Spinal cord (tissue), 10 donors: Measurements from ENCODE around the gene RTTN. TPM values are rescaled to one million over a fixed set of nuclear protein-coding genes. Genes with fewer than 3 reads are reported as not detected.

ENCODE experiments used
- DNase-seq, 6 donors: peaks; one replicate each; pipeline versions ENCODE4 v3.0.0 to v3.0.0-alpha.2; 2013 to 2015; ENCODE audit warnings: low spot score in 6 of 6, low read depth in 4 of 6
- H3K27ac ChIP-seq: one replicate; pipeline ENCODE4 v1.5.1; 2013; ENCODE audit warnings: low read depth, low read length, control low read depth
- H3K27me3 ChIP-seq: one replicate; pipeline ENCODE4 v1.6.1; 2013; ENCODE audit warnings: low read length; ENCODE audit not compliant: control insufficient read depth, insufficient read depth
- H3K36me3 ChIP-seq: one replicate; pipeline ENCODE4 v1.6.1; 2013; ENCODE audit warnings: low read length; ENCODE audit not compliant: control insufficient read depth, insufficient read depth
- H3K4me1 ChIP-seq: one replicate; pipeline ENCODE4 v1.6.1; 2013; ENCODE audit warnings: low read length; ENCODE audit not compliant: control insufficient read depth, insufficient read depth
- H3K4me3 ChIP-seq: one replicate; pipeline ENCODE4 v1.5.1; 2013; ENCODE audit warnings: low read depth, low read length, control low read depth
- H3K9me3 ChIP-seq: one replicate; pipeline ENCODE4 v1.6.1; 2013; ENCODE audit warnings: low read length; ENCODE audit not compliant: control insufficient read depth, insufficient read depth
- WGBS: methylation state at CpG from one replicate; pipeline ENCODE4 v1.1.5; 2013; ENCODE audit warnings: missing lambda C conversion rate; ENCODE audit not compliant: insufficient coverage; 5-methylcytosine and 5-hydroxymethylcytosine counted together
- polyA plus RNA-seq, 2 donors: library from polyadenylated mRNA; unstranded; fragments of 120-200 nt; gene quantifications; one replicate each; pipeline ENCODE4 v1.2.1, GENCODE V29; 2013; ENCODE audit not compliant: insufficient read length in 2 of 2
- total RNA-seq, 2 donors: library from RNA; depleted of rRNA in 1 of 2; stranded (reverse); fragments of 120-200 nt in 1 of 2; fragments of >200 nt in 1 of 2; gene quantifications; one replicate each; pipeline versions ENCODE4 v1.2.3 to v1.2.4, GENCODE V29; 2013 to 2014
- donor health status: healthy.

RTTN gene
- total and polyA plus RNA-seq, 4 donors, result 14.0 to 46.0 (median 18.1) TPM

DNA sequence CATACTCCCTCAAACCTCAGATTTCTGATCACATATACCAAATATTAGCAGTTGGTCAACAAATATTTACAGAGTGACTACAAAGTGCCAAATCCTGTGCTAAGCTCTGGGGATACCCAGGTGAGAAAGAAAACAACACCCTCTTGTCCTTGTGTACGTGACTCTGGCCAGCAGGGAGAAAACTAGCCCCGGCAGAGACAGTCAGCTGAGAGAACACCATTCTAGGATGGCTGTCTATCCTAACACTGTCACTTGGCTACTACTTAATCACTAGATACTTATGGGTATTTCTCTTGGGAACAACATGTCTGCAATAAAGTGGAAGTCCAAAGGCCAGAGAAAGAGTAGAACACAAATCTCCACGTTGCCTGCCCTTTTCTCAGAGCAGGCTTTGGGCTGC is 199.9 kb downstream of the RTTN start:
- H3K4me3 ChIP-seq, result no peak overlapping the region
- H3K36me3 ChIP-seq, result no peaks in the 10 kb centered on the region
- H3K27ac ChIP-seq, result no peak overlapping the region
- WGBS, result 86% methylated on average over 1 of the region's 3 CpGs
- no peaks in the 10 kb centered on the region for H3K4me1 ChIP-seq
- H3K27me3 ChIP-seq, result no peaks in the 10 kb centered on the region
- DNase-seq, result no peak
- H3K9me3 ChIP-seq, result no peaks in the 10 kb centered on the region

DNA sequence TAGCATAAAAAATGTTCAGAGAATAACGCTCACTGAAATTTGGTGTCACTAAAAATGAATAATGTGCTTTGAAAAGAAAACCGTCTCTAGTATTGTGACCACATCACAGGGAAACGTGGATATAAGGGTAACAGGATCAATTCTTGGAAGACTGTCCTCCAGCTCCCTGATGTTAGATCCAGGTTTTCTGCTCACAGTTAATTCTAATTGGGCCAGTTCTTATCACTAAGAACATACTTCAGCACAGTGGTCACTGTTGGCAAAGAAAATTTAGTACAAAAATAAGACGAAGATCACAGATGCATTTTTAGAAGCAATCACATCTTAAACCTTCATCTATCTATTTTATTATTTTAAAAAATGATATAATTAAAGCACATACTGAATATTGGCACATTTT is 200.8 kb downstream of the RTTN start:
- Histone ChIP-seq H3K9me3 (no peaks in the 10 kb centered on the region), H3K27ac (no peak overlapping the region), H3K36me3 (no peaks in the 10 kb centered on the region), H3K4me1 (no peaks in the 10 kb centered on the region), H3K27me3 (no peaks in the 10 kb centered on the region), H3K4me3 (no peak overlapping the region)
- no peak for DNase-seq
- no CpG with 5 or more reads among the region's 4 CpGs for WGBS

GRCh38 chr18:69999656-70000055 is 205.8 kb downstream of the RTTN start:
- Histone ChIP-seq H3K27ac (no peak overlapping the region), H3K4me1 (no peaks in the 10 kb centered on the region), H3K36me3 (no peaks in the 10 kb centered on the region), H3K27me3 (no peaks in the 10 kb centered on the region), H3K9me3 (no peaks in the 10 kb centered on the region), H3K4me3 (no peak overlapping the region)
- 40% methylated on average over 4 of the region's 9 CpGs for WGBS
- peak in 2 of 6 donors; percentile 38 to 67 for DNase-seq

DNA sequence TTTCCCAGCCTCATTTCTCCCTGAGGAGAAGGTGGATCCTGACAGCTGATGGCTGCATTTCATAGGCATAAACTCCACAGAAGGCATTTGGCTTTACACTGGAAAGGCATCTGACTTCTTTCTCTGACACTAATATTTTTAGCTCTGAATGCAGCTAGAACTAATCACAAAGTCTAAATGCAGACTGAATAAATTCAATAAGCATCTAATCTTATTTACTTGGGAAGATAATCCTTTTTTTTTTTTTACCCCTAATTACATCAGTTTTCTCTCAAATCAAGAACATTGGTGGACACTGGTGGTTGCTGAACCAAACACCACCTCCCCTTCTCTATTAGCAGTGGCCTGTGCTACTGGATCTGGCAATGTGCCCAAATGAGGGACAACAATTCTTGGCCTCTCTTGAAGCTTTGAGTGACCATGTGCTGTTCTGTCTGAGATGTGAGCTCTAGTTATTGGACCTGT is 206.9 kb downstream of the RTTN start:
- Histone ChIP-seq H3K4me1 (no peaks in the 10 kb centered on the region), H3K27ac (no peak overlapping the region), H3K36me3 (no peaks in the 10 kb centered on the region), H3K27me3 (no peaks in the 10 kb centered on the region), H3K9me3 (no peaks in the 10 kb centered on the region), H3K4me3 (no peak overlapping the region)
- peak in 2 of 6 donors; percentile 33 to 40 for DNase-seq

DNA sequence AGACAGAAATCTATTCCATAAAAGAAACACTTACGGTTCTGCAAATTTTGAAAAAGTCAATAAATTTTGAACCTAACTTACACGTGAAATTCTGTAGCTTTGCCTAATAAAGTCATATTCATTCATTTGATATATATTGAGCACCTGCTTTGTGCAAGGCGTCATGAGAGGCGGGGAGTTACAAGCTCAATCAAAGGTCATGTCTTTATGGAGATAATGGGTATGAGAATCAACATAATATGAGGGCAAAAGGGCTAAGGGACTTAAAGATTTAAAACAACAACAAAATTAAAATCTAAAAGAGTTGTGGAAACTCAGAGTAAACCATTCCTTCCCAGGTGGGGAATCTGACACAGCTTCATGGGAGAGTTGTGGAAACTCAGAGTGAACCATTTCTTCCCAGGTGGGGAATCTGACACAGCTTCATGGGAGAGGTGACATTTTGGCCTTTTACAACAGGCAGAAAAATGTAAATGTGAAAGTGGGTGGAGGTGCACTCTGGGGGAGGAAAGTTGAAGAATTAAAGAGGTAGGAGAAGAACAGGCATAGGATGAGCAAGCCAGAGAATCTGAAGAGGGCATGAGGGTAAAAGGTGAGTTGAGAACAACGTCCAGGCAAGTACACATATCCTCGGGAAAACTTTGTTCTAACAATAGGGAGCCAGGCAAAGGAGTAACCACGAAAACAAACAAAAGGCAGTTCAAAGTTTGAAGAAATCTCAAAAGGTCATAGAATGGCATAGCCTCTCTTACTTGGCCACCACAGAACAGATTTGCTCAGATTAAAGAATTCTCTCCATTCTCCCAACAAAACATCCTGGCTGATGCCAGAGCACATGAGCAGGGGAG is 208.3 kb downstream of the RTTN start:
- H3K4me1 ChIP-seq, result no peaks in the 10 kb centered on the region
- WGBS, result no CpG with 5 or more reads among the region's 7 CpGs
- no peak overlapping the region for H3K27ac ChIP-seq

DNA sequence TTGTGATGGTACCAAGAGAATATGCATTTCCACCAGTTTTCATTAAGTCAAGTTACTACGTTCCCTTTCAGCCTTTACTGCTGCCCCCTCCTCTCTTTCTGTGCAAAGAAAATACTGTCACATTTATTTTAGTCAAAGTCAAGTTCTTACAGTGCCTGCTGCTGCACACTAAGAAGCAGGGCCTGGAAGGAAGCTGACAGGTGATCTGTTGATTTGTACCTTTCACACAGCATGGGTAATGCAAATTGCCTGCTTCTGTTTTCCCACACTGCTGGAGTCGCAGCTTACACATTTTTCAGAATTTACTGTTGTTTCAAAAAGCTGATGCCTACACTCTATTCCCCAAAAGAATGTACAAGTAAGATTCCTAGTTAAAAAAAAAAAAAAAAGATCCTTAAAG is 209.1 kb downstream of the RTTN start:
- peak in 2 of 6 donors; percentile 18 to 59 for DNase-seq
- no peaks in the 10 kb centered on the region for H3K9me3 ChIP-seq
- no peaks in the 10 kb centered on the region for H3K27me3 ChIP-seq
- no peaks in the 10 kb centered on the region for H3K36me3 ChIP-seq
- no peak overlapping the region for H3K27ac ChIP-seq
- H3K4me1 ChIP-seq, result no peaks in the 10 kb centered on the region
- 40% methylated on average over 1 of the region's 2 CpGs for WGBS
- no peak overlapping the region for H3K4me3 ChIP-seq

More for the DNA sequence above, 208.3 kb downstream of the RTTN start:
- Histone ChIP-seq H3K9me3 (no peaks in the 10 kb centered on the region), H3K4me3 (no peak overlapping the region), H3K27me3 (no peaks in the 10 kb centered on the region), H3K36me3 (no peaks in the 10 kb centered on the region)
- DNase-seq, result no peak

DNA sequence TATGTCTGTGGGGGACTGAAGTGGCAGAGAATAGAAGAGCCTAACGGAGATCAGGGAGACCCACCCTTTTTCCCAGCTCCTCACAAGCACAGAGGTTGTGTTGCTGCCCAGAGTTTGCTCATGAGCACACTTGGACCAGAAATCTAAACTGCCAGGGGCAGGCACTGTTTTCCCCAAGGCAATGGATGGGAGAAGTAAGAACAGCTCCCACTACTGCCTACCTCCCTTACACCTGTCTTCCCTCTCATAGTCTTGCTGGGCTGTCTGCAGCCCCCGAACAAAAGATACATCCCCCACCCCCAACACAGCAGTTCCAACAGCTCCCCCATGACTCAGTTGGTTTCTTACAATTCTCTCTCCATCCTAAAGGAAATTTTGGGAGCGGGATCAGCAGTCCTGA is 209.7 kb downstream of the RTTN start:
- Histone ChIP-seq H3K36me3 (no peaks in the 10 kb centered on the region), H3K27ac (no peak overlapping the region), H3K4me1 (no peaks in the 10 kb centered on the region), H3K4me3 (no peak overlapping the region), H3K9me3 (no peaks in the 10 kb centered on the region), H3K27me3 (no peaks in the 10 kb centered on the region)
- no peak for DNase-seq
- 41% methylated on average over 2 of the region's 3 CpGs for WGBS

DNA sequence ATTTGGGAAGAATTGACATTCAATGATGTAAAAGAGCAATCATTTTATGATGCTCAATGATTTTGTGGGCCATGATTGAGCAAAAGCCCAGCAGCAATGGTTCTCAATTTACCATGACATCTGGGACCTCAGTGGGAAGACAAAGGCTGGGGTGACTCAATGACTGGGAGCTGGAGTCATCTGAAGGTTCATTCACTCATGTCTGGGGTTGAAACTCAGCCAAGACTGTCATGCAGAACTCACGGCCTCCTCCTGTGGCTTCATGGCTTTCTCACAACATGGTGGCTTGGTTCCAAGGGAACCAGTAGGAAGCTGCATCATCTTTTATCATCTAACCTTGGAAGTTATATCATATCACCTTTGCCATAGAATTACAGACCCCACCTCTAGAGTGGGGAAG is 212.7 kb downstream of the RTTN start:
- H3K27me3 ChIP-seq, result no peaks in the 10 kb centered on the region
- DNase-seq, result no peak
- H3K9me3 ChIP-seq, result peaks cover under 1% of the 10 kb centered on the region
- no peak overlapping the region for H3K27ac ChIP-seq
- 71% methylated on average over 1 of the region's 1 CpG for WGBS
- no peaks in the 10 kb centered on the region for H3K4me1 ChIP-seq
- no peaks in the 10 kb centered on the region for H3K36me3 ChIP-seq
- H3K4me3 ChIP-seq, result no peak overlapping the region

DNA sequence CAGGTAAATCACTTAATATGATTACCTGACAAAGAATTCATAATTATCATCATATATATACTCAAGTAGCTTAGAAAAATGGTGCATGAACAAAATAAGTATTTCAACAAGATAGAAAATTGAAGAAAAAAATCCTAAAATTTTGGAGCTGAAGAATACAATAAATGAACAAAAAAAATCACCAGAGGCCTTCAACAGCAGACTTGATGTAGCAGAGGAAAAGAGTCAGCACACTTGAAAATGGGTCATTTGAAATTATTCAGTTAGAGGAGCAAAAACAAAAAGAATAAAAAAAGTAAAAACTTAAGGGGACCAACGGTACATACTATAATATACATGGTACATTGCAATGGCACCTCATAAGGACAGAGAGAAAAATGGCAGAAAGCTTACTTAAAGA is 217.6 kb downstream of the RTTN start:
- DNase-seq, result no peak

GRCh38 chr18:69985239-69985638 is 220.2 kb downstream of the RTTN start:
- Histone ChIP-seq H3K36me3 (no peaks in the 10 kb centered on the region), H3K9me3 (peaks cover 5% of the 10 kb centered on the region), H3K4me1 (no peaks in the 10 kb centered on the region), H3K4me3 (no peak overlapping the region), H3K27ac (no peak overlapping the region), H3K27me3 (no peaks in the 10 kb centered on the region)
- no peak for DNase-seq
- WGBS, result 90% methylated on average over 4 of the region's 4 CpGs

More for the DNA sequence above, 217.6 kb downstream of the RTTN start:
- no peak overlapping the region for H3K27ac ChIP-seq
- no peaks in the 10 kb centered on the region for H3K27me3 ChIP-seq
- no peak overlapping the region for H3K4me3 ChIP-seq
- no CpG with 5 or more reads among the region's 1 CpG for WGBS
- no peaks in the 10 kb centered on the region for H3K4me1 ChIP-seq
- H3K9me3 ChIP-seq, result peaks cover 5% of the 10 kb centered on the region
- H3K36me3 ChIP-seq, result no peaks in the 10 kb centered on the region
